Right ventricle myocardium inferior (tissue), 1 donor: ENCODE data around the gene TRIO. TPM values are rescaled to one million over a fixed set of nuclear protein-coding genes. Genes with fewer than 3 reads are reported as not detected.

Experiments
- ATAC-seq: fragments of 200-7000 bp; cut with Tn5 transposase; one replicate; pipeline ENCODE4 v1.9.1; 2020; ENCODE audit warnings: mild to moderate bottlenecking, moderate library complexity
- DNase-seq: peaks from one replicate; pipeline ENCODE4 v3.0.0; 2021; ENCODE audit errors: missing footprints
- intact Hi-C: fragments of 100-400 bp; cut with DNase I; formaldehyde crosslinking; loops from one replicate; pipeline ENCODE4 v1.11.0; 2022
- total RNA-seq: library from RNA; stranded (reverse); fragmentation: NEBNext Ultra II Directional; extraction: Animal tissue kit (Norgen Biotek cat#: 25700); gene quantifications from one replicate; pipeline ENCODE4 v1.2.1, GENCODE V29; 2021
- donor health status: DM: no; HTN: yes; CAD: no; lungs with severe emphysema.

TRIO gene
- total RNA-seq, 1 donor from 2014 or later, result 56.9 TPM

GRCh38 chr5:14497311-14497710, 354.2 kb downstream of the TRIO start:
- DNase-seq, result no peak
- ATAC-seq, result no peak
- intact Hi-C loops, result no loop called here

GRCh38 chr5:14501353-14502293, 358.5 kb downstream of the TRIO start:
- ATAC-seq (no peak), DNase-seq (no peak)
- intact Hi-C loops, result loop anchor here (5.0 kb wide), 1 partner anchor 146 kb away; no protein-coding TSS in a partner anchor

GRCh38 chr5:14502294-14502690, 359.1 kb downstream of the TRIO start:
- ATAC-seq (no peak), DNase-seq (no peak)
- intact Hi-C loops, result loop anchor here (5.0 kb wide), 1 partner anchor 145 kb away; no protein-coding TSS in a partner anchor

GRCh38 chr5:14503017-14503680, 360.0 kb downstream of the TRIO start:
- ATAC-seq (peak; percentile 71), DNase-seq (no peak)
- intact Hi-C loops, result loop anchor here (5.0 kb wide), 1 partner anchor 144 kb away; no protein-coding TSS in a partner anchor

GRCh38 chr5:14503681-14504331, 360.7 kb downstream of the TRIO start:
- intact Hi-C loops, result loop anchor here (5.0 kb wide), 1 partner anchor 143 kb away; no protein-coding TSS in a partner anchor
- ATAC-seq, result no peak
- DNase-seq, result no peak

- no peak for DNase-seq
- ATAC-seq, result no peak
- intact Hi-C loops, result loop anchor here (5.0 kb wide), 1 partner anchor 143 kb away; no protein-coding TSS in a partner anchor
These were observed 361.2 kb downstream of the TRIO start for GRCh38 chr5:14504332-14504727.

GRCh38 chr5:14504816-14505215, 361.7 kb downstream of the TRIO start:
- DNase-seq (no peak), ATAC-seq (no peak)
- intact Hi-C loops, result loop anchor here (5.0 kb wide), 1 partner anchor 142 kb away; no protein-coding TSS in a partner anchor

GRCh38 chr5:14505310-14506139, 362.4 kb downstream of the TRIO start:
- DNase-seq, result no peak

GRCh38 chr5:14506140-14506538, 363.0 kb downstream of the TRIO start:
- intact Hi-C loops, result no loop called here
- no peak for ATAC-seq

More at GRCh38 chr5:14505310-14506139, 362.4 kb downstream of the TRIO start:
- intact Hi-C loops, result no loop called here
- ATAC-seq, result no peak

GRCh38 chr5:14506661-14507060, 363.5 kb downstream of the TRIO start:
- ATAC-seq, result no peak
- DNase-seq, result no peak
- intact Hi-C loops, result no loop called here

More at GRCh38 chr5:14506140-14506538, 363.0 kb downstream of the TRIO start:
- DNase-seq, result no peak

GRCh38 chr5:14507156-14507941, 364.2 kb downstream of the TRIO start:
- DNase-seq (no peak), ATAC-seq (no peak)
- intact Hi-C loops, result no loop called here

GRCh38 chr5:14508046-14508445, 364.9 kb downstream of the TRIO start:
- DNase-seq, result no peak
- no peak for ATAC-seq
- intact Hi-C loops, result no loop called here

- ATAC-seq, result no peak
- no peak for DNase-seq
- intact Hi-C loops, result no loop called here
These were observed 366.4 kb downstream of the TRIO start for GRCh38 chr5:14509556-14509955.

GRCh38 chr5:14510156-14510734, 367.1 kb downstream of the TRIO start:
- intact Hi-C loops, result no loop called here
- DNase-seq (no peak), ATAC-seq (no peak)

GRCh38 chr5:14510880-14511279, 367.7 kb downstream of the TRIO start:
- intact Hi-C loops, result no loop called here
- DNase-seq (no peak), ATAC-seq (no peak)

- intact Hi-C loops, result no loop called here
- ATAC-seq (no peak), DNase-seq (no peak)
These were observed 369.4 kb downstream of the TRIO start for GRCh38 chr5:14512574-14512973.

- intact Hi-C loops, result no loop called here
- no peak for ATAC-seq
- no peak for DNase-seq
These were observed 370.1 kb downstream of the TRIO start for GRCh38 chr5:14513266-14513665.
